ENCODE measurements around the gene LHCGR. TPM values are rescaled to one million over a fixed set of nuclear protein-coding genes. Genes with fewer than 3 reads are reported as not detected.

Gene LHCGR
- total and polyA plus RNA-seq, 12 donors, result 0.19 to 1.7 (median 0.50) TPM; not detected in 6

GRCh38 chr2:48756289-48756688 is 765 bp upstream of the LHCGR start:
- no peak for TF ChIP-seq CTCF (IDR thresholded peaks at IDR 0.05)
- WGBS, 2 donors, result 34 to 48% methylated on average over 3 of the region's 3 CpGs
- intact Hi-C loops (cut with DNase I), result no loop called here

GRCh38 chr2:48754874-48755273 is 650 bp downstream of the LHCGR start:
- Histone ChIP-seq H3K4me1 (peaks cover 0 to 9% (median 3%) of the 10 kb centered on the region in 9 donors), H3K36me3 (no peaks in the 10 kb centered on the region), H3K27ac (no peak overlapping the region), H3K27me3 (peaks cover 0 to 31% (median 15%) of the 10 kb centered on the region in 7 donors), H3K9me3 (peaks cover 0 to 6% (median 0%) of the 10 kb centered on the region in 11 donors), H3K4me3 (peak overlapping the region in 3 of 10 donors; percentile 1 to 31 (median 23))
- ATAC-seq (peak in 3 of 8 donors; percentile 17 to 75 (median 47)), DNase-seq (no peak)
- intact Hi-C loops (cut with DNase I), result no loop called here
- TF ChIP-seq CTCF (IDR thresholded peaks at IDR 0.05), result no peak
- 70 to 80% methylated on average over 10 of the region's 10 CpGs for WGBS, 2 donors

More at GRCh38 chr2:48756289-48756688, 765 bp upstream of the LHCGR start:
- DNase-seq (no peak), ATAC-seq (no peak)
- Histone ChIP-seq H3K27ac (no peak overlapping the region), H3K9me3 (peaks cover 0 to 9% (median 0%) of the 10 kb centered on the region in 11 donors), H3K36me3 (no peaks in the 10 kb centered on the region), H3K27me3 (peaks cover 0 to 31% (median 15%) of the 10 kb centered on the region in 7 donors), H3K4me1 (peaks cover 0 to 9% (median 3%) of the 10 kb centered on the region in 9 donors), H3K4me3 (no peak overlapping the region)

GRCh38 chr2:48753228-48753627 is 2.3 kb downstream of the LHCGR start:
- ATAC-seq (no peak), DNase-seq (no peak)
- Histone ChIP-seq H3K4me1 (peaks cover 0 to 9% (median 3%) of the 10 kb centered on the region in 9 donors), H3K27me3 (peaks cover 0 to 31% (median 15%) of the 10 kb centered on the region in 7 donors), H3K4me3 (no peak overlapping the region), H3K27ac (no peak overlapping the region), H3K36me3 (no peaks in the 10 kb centered on the region), H3K9me3 (no peaks in the 10 kb centered on the region)
- 77 to 80% methylated on average over 1 of the region's 1 CpG for WGBS, 2 donors
- intact Hi-C loops (cut with DNase I), result no loop called here
- no peak for TF ChIP-seq CTCF (IDR thresholded peaks at IDR 0.05)

- peaks cover 0 to 20% (median 11%) of the 10 kb centered on the region in 7 donors for H3K27me3 ChIP-seq
- H3K4me3 ChIP-seq, result no peak overlapping the region
- H3K4me1 ChIP-seq, result peaks cover 0 to 5% (median 1%) of the 10 kb centered on the region in 9 donors
- DNase-seq (no peak), ATAC-seq (no peak)
- H3K36me3 ChIP-seq, result no peaks in the 10 kb centered on the region
- no peaks in the 10 kb centered on the region for H3K9me3 ChIP-seq
- no peak overlapping the region for H3K27ac ChIP-seq
- intact Hi-C loops (cut with DNase I), result no loop called here
- no peak for TF ChIP-seq CTCF (IDR thresholded peaks at IDR 0.05)
These were observed 5.3 kb downstream of the LHCGR start for GRCh38 chr2:48750128-48750739.

Measured in heart right ventricle (tissue), 16 donors.